H1 (cell line): ENCODE measurements around the gene SFRP2. TPM values are rescaled to one million over a fixed set of nuclear protein-coding genes. Genes with fewer than 3 reads are reported as not detected.

ENCODE experiments used
- ATF2 ChIP-seq: IDR thresholded peaks from 2 replicates; pipeline ENCODE4 v1.6.1; 2012; ENCODE audit warnings: low read length, inconsistent platforms
- BCL11A ChIP-seq, 2 experiments: IDR thresholded peaks; one replicate each; pipeline ENCODE4 v1.6.1; 2011; ENCODE audit warnings: low read depth in 2 of 2, low read length in 2 of 2, mild to moderate bottlenecking in 2 of 2
- CHD7 ChIP-seq: fragments of 300-600 bp; sonication (generic); IDR thresholded peaks from 2 replicates; pipeline ENCODE4 v1.7.1; 2012; ENCODE audit warnings: low read length, moderate library complexity, mild to moderate bottlenecking, inconsistent platforms; ENCODE audit not compliant: insufficient replicate concordance
- POLR2AphosphoS5 ChIP-seq: IDR thresholded peaks from 2 replicates; pipeline ENCODE4 v1.6.1; 2011; ENCODE audit warnings: low read depth, low read length
- polyA plus RNA-seq, 7 experiments: library from polyadenylated mRNA; depleted of rRNA in 3 of 7; stranded (reverse) in 5 of 7; unstranded in 2 of 7; fragments of >200 nt in 5 of 7; fragments of 200-250 nt in 2 of 7; gene quantifications; 1 replicate in 5 of 7; 2 replicates in 1 of 7; 4 replicates in 1 of 7; pipeline versions ENCODE4 v1.2.1 to v1.2.3, GENCODE V29; 2011 to 2013; ENCODE audit warnings: missing spikeins in 2 of 7, mixed read lengths in 2 of 7
- total RNA-seq: library from RNA; stranded (reverse); fragmentation: NEBNext Ultra II Directional; extraction: Animal tissue kit (Norgen Biotek cat#: 25700); gene quantifications from 2 replicates; pipeline ENCODE4 v1.2.1, GENCODE V29; 2021

The SFRP2 gene
- total and polyA plus RNA-seq, 2 of the 8 experiments (the other 6 are each of a cell fraction or from before 2014, with no cell fraction given) = 108 to 342 TPM

- TF ChIP-seq CHD7 (no peak), BCL11A (IDR thresholded peaks at IDR 0.05; ENCODE audit: low read depth in 2 of 2, low read length in 2 of 2) (no peak), POLR2AphosphoS5 (no peak), ATF2 (no peak)
- TF ChIP-seq, all 59 proteins: peak for 0
Observed at GRCh38 chr4:153824501-153824900, 35.6 kb upstream of the SFRP2 start (continued).
